GM18873 (cell line): Measurements from ENCODE around the gene NOTCH1.

Source experiments
- ATAC-seq: cut with Tn5 transposase; IDR thresholded peaks from one replicate; pipeline ENCODE4 v1.9.1; 2021; ENCODE audit warnings: mild to moderate bottlenecking, moderate library complexity, moderate number of reproducible peaks; ENCODE audit not compliant: unreplicated experiment, low FRiP score

The NOTCH1 gene

GRCh38 chr9:136522314-136523237 lies 23.3 kb downstream of the NOTCH1 start:
- no peak for ATAC-seq

- ATAC-seq, result no peak
These were observed 24.3 kb downstream of the NOTCH1 start for GRCh38 chr9:136521537-136521936.

GRCh38 chr9:136520053-136520540 lies 25.8 kb downstream of the NOTCH1 start:
- ATAC-seq, result no peak

DNA sequence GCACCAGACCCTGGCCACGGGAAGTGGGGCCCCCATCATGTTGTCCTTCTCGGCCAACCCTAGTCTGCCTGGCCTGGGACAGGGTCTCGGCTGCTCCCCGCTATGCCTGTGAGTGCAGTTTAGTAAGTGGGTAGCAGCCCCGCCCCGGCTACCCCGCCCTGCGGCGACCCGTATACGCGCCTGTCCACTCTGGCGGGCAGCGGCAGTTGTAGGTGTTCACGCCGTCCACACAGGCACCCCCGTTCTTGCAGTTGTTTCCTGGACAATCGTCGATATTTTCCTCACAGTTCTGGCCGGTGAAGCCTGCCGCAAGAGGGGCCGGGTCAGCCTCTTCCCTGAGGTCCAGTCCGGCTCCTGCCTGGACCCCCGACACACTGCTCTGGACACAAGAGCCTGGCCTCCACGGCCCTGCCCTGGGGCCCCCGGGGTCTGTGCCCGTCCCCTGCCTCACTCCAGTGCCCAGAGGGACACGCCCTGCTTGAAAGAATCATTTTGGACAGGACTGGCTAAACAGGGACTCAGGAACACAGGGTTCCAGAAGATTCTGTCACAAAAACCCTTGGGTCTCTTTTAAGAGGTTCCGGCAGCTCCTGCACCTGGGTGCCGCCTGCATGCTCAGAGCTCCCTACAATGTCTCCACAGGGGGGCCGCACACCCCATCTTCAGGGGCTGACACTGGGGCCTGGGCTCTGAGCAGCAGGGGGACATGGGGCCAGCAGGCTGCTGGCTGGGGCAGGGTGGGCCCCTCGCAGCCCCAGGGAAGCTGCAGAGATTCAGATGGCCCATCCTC lies 26.4 kb downstream of the NOTCH1 start:
- ATAC-seq, result no peak

DNA sequence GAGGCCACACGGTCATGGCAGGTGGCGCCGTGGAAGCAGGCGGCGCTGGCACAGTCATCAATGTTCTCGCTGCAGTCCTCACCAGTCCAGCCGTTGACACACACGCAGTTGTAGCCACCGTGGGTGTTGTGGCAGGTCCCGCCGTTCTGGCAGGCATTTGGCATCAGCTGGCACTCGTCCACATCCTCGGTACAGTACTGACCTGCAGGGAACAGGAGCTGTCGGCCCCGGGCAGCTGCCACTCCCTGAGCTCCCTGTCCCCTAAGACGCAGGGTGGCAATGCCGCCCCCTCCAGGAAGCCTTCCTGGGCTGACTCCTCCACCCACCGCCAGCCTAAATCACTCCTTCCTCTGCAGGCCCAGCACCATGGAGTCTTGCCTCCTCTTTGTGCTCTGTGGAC lies 27.2 kb downstream of the NOTCH1 start:
- no peak for ATAC-seq

- ATAC-seq, result no peak
These were observed 27.9 kb downstream of the NOTCH1 start for GRCh38 chr9:136517950-136518349.

DNA sequence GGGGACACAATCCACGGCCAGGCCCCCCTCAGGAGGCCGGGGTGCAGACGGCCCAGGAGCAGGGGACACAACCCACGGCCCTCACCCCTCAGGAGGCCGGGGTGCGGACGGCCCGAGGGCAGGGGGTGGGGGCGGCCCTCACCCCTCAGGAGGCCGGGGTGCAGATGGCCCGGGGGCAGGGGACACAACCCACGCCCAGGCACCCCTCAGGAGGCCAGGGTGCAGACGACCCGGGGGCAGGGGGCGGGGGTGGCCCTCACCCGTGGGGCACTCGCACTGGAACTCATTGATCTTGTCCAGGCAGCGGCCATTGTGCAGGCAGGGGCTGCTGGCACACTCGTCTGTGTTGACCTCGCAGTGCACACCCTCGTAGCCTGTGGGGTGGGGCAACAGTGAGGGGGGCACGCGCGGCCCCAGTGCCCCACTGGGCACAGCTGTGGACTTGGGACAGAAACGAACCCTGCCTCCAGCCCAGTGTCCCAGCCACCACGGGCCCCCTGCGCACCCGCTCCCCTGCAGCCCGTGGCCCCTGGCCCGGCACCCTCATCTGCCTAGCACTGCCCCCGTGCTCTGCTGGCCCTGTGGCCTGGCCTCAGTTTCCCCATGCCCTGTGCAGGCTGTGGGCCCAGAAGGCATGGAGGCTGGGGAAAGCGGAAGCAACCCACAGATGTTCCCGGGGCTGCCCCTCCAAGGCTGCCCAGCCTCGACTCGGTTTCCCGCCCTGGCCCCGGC lies 28.7 kb downstream of the NOTCH1 start:
- ATAC-seq, result no peak

GRCh38 chr9:136516191-136516654 lies 29.6 kb downstream of the NOTCH1 start:
- ATAC-seq, result no peak

DNA sequence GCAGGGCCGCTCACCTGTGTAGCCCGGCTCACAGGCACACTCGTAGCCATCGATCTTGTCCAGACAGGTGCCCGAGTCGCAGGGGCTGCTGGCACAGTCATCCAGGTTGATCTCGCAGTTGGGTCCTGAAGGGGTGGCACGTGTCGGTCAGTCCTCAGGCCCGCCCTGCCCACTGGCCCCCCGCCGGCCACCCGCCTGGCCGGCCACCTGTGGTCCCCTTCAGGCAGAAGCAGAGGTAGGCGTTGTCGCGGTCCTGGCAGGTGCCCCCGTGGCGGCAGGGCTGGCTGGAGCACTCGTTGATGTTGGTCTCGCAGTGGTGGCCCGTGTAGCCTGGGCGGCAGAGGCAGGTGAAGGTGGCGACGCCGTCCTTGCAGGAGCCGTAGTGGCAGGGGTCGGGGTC lies 30.6 kb downstream of the NOTCH1 start:
- ATAC-seq, result no peak

DNA sequence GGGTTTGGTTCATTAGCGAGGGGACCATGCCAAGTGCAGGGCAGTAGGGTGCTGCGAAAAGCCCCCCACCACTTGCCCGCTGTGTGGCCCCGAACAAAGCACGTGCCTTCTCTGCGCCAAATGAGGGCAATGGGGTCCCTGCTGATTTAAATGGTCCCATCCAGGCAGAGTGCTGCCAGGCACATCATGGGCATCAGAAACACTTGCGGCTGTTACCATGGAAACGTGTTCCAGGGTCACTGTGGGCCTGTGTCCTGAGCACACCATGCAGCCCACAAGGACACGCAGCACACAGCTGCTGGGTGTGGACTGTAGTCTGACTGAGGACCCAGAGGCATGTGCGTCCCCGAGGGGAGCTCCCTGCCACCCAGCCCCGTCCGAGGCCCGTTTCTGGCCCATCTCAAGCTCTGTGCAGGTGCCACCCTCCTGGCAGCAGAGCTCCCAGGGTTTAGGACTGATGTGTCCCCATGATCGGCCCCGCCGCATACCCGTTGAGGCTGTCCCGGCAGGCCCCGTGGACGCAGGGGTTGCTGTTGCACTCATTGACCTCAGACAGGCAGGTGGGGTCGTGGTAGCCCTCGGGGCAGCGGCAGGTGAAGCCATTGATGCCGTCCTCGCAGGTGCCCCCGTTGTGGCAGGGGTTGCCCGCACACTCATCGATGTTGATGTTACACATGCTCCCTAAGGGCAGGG lies 31.7 kb downstream of the NOTCH1 start:
- no peak for ATAC-seq

GRCh38 chr9:136513191-136513590 lies 32.7 kb downstream of the NOTCH1 start:
- no peak for ATAC-seq

GRCh38 chr9:136512651-136513071 lies 33.2 kb downstream of the NOTCH1 start:
- no peak for ATAC-seq

GRCh38 chr9:136511670-136512592 lies 33.9 kb downstream of the NOTCH1 start:
- no peak for ATAC-seq

DNA sequence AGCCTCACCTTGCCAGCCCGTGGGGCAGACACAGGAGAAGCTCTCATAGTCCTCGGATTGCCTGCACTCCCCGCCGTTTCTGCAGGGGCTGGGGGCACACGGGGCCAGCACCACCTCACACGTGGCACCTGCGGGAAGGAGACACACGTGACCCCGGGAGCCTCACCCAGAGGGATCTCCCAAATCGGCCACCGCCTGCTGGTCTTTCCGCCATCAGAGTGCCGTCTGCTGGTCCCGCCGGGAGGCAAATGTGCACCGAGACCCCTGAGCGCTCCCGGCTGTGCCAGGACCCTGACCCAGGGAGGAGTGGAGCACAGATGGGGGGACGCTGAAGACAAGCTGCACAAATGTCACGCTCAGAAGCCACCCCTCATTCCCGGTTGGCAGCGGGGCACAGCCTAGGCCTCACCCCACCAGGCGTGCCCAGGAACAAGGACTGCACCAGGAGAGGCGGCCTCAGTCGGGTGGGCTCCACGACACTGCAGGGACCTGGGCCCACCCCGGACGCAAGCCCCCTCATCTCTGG lies 34.6 kb downstream of the NOTCH1 start:
- no peak for ATAC-seq

- ATAC-seq, result no peak
These were observed 35.3 kb downstream of the NOTCH1 start for GRCh38 chr9:136510561-136510960.

GRCh38 chr9:136509549-136509948 lies 36.3 kb downstream of the NOTCH1 start:
- ATAC-seq, result no peak

GRCh38 chr9:136508729-136509500 lies 36.9 kb downstream of the NOTCH1 start:
- ATAC-seq, result no peak

- ATAC-seq, result no peak
These were observed 37.9 kb downstream of the NOTCH1 start for GRCh38 chr9:136507992-136508375.
